ENCODE results near the gene PHKG2. TPM values are rescaled to one million over a fixed set of nuclear protein-coding genes. Genes with fewer than 3 reads are reported as not detected.

Gene PHKG2
- total RNA-seq, 1 donor from 2014 or later = 8.6 TPM

GRCh38 chr16:30725418-30725792 lies 22.8 kb upstream of the PHKG2 start:
- FAIRE-seq (no peak), DNase-seq (ENCODE audit: low spot score in 2 of 2) (no peak)

GRCh38 chr16:30728321-30728720 lies 19.9 kb upstream of the PHKG2 start:
- DNase-seq (ENCODE audit: low spot score in 2 of 2) (no peak), FAIRE-seq (no peak)

- no peak for FAIRE-seq
- DNase-seq (ENCODE audit: low spot score in 2 of 2) = no peak
Measured at GRCh38 chr16:30728899-30729672, 19.1 kb upstream of the PHKG2 start.

- no peak for DNase-seq (ENCODE audit: low spot score in 2 of 2)
- FAIRE-seq = no peak
Measured at GRCh38 chr16:30731411-30731810, 16.8 kb upstream of the PHKG2 start.

GRCh38 chr16:30736995-30737793 lies 11.0 kb upstream of the PHKG2 start:
- FAIRE-seq (no peak), DNase-seq (ENCODE audit: low spot score in 2 of 2) (no peak)

GRCh38 chr16:30737794-30738648 lies 10.2 kb upstream of the PHKG2 start:
- DNase-seq (ENCODE audit: low spot score in 2 of 2) (no peak), FAIRE-seq (no peak)

GRCh38 chr16:30738984-30739951 lies 9.0 kb upstream of the PHKG2 start:
- no peak for DNase-seq (ENCODE audit: low spot score in 2 of 2)

GRCh38 chr16:30740364-30741251 lies 7.6 kb upstream of the PHKG2 start:
- no peak for DNase-seq (ENCODE audit: low spot score in 2 of 2)
- no peak for FAIRE-seq

More at GRCh38 chr16:30738984-30739951, 9.0 kb upstream of the PHKG2 start:
- FAIRE-seq = no peak

GRCh38 chr16:30741461-30741914 lies 6.7 kb upstream of the PHKG2 start:
- FAIRE-seq (no peak), DNase-seq (ENCODE audit: low spot score in 2 of 2) (no peak)

- FAIRE-seq = no peak
Measured at GRCh38 chr16:30743716-30744115, 4.5 kb upstream of the PHKG2 start.

GRCh38 chr16:30744183-30744582 lies 4.0 kb upstream of the PHKG2 start:
- DNase-seq (ENCODE audit: low spot score in 2 of 2) (no peak), FAIRE-seq (no peak)

More at GRCh38 chr16:30743716-30744115, 4.5 kb upstream of the PHKG2 start:
- no peak for DNase-seq (ENCODE audit: low spot score in 2 of 2)

- FAIRE-seq (no peak), DNase-seq (ENCODE audit: low spot score in 2 of 2) (no peak)
Measured at GRCh38 chr16:30745082-30745481, 3.1 kb upstream of the PHKG2 start.

- DNase-seq (ENCODE audit: low spot score in 2 of 2) = no peak
Measured at GRCh38 chr16:30746638-30747175, 1.5 kb upstream of the PHKG2 start.

GRCh38 chr16:30747331-30747730 lies 894 bp upstream of the PHKG2 start:
- FAIRE-seq (no peak), DNase-seq (ENCODE audit: low spot score in 2 of 2) (no peak)

More at GRCh38 chr16:30746638-30747175, 1.5 kb upstream of the PHKG2 start:
- no peak for FAIRE-seq

- DNase-seq (ENCODE audit: low spot score in 2 of 2) = no peak
- FAIRE-seq = no peak
Measured at GRCh38 chr16:30748634-30749445, 615 bp downstream of the PHKG2 start.

- DNase-seq (ENCODE audit: low spot score in 2 of 2) (no peak), FAIRE-seq (no peak)
Measured at GRCh38 chr16:30750201-30750600, 2.0 kb downstream of the PHKG2 start.

GRCh38 chr16:30750876-30751465 lies 2.7 kb downstream of the PHKG2 start:
- FAIRE-seq (no peak), DNase-seq (ENCODE audit: low spot score in 2 of 2) (no peak)

All from frontal cortex (tissue), 4 donors.